ENCODE results near the gene TNIK. TPM values are rescaled to one million over a fixed set of nuclear protein-coding genes. Genes with fewer than 3 reads are reported as not detected.

Gene TNIK
- total RNA-seq, 2 experiments from 2014 or later: 32.1 to 39.2 TPM

- Mint-ChIP-seq H3K4me3 (no peak overlapping the region), H3K9me3 (ENCODE audit: insufficient read depth) (peaks cover 16% of the 10 kb centered on the region), H3K27me3 (ENCODE audit: low read depth) (no peaks in the 10 kb centered on the region), H3K36me3 (ENCODE audit: low read depth) (peaks cover 43% of the 10 kb centered on the region), H3K4me1 (ENCODE audit: low read depth) (peaks cover 39% of the 10 kb centered on the region), H3K27ac (no peak overlapping the region)
- DNase-seq: no peak
- POLR2A ChIA-PET: no interaction called here
- CTCF ChIA-PET: no interaction called here
- no peak for ATAC-seq
Observed at GRCh38 chr3:171227359-171227758, 232.8 kb downstream of the TNIK start.

- H3K36me3 Mint-ChIP-seq (ENCODE audit: low read depth): peaks cover 43% of the 10 kb centered on the region
- no peak for DNase-seq
- peaks cover 39% of the 10 kb centered on the region for H3K4me1 Mint-ChIP-seq (ENCODE audit: low read depth)
- ATAC-seq: no peak
- CTCF ChIA-PET: no interaction called here
- H3K4me3 Mint-ChIP-seq: no peak overlapping the region
- peaks cover 16% of the 10 kb centered on the region for H3K9me3 Mint-ChIP-seq (ENCODE audit: insufficient read depth)
- H3K27ac Mint-ChIP-seq: no peak overlapping the region
- H3K27me3 Mint-ChIP-seq (ENCODE audit: low read depth): no peaks in the 10 kb centered on the region
- POLR2A ChIA-PET: no interaction called here
Observed at GRCh38 chr3:171226794-171227193, 233.4 kb downstream of the TNIK start.

- Mint-ChIP-seq H3K4me1 (ENCODE audit: low read depth) (peaks cover 33% of the 10 kb centered on the region), H3K36me3 (ENCODE audit: low read depth) (peaks cover 43% of the 10 kb centered on the region), H3K4me3 (no peak overlapping the region), H3K27ac (peak overlapping the region; percentile 71), H3K9me3 (ENCODE audit: insufficient read depth) (peaks cover 16% of the 10 kb centered on the region), H3K27me3 (ENCODE audit: low read depth) (no peaks in the 10 kb centered on the region)
- ATAC-seq (no peak), DNase-seq (no peak)
- ChIA-PET CTCF (interaction anchor here (0.6 to 2.3 kb wide), 4 partner anchors 21 to 235 kb away, joined by 3 to 7 read pairs (median 6); partner anchors contain the start of gene TNIK), POLR2A (interaction anchor here (0.6 kb wide), 1 partner anchor 91 kb away, joined by 4 read pairs; no protein-coding TSS in a partner anchor)
Observed at GRCh38 chr3:171225708-171226107, 234.5 kb downstream of the TNIK start.

GRCh38 chr3:171225165-171225564 is 235.0 kb downstream of the TNIK start:
- Mint-ChIP-seq H3K4me3 (no peak overlapping the region), H3K4me1 (ENCODE audit: low read depth) (peaks cover 30% of the 10 kb centered on the region), H3K27me3 (ENCODE audit: low read depth) (no peaks in the 10 kb centered on the region), H3K9me3 (ENCODE audit: insufficient read depth) (peaks cover 16% of the 10 kb centered on the region), H3K36me3 (ENCODE audit: low read depth) (peaks cover 43% of the 10 kb centered on the region), H3K27ac (peak overlapping the region; percentile 71)
- ChIA-PET CTCF (interaction anchor here (0.6 to 2.3 kb wide), 5 partner anchors 22 to 254 kb away, joined by 3 to 7 read pairs (median 6); partner anchors contain the start of gene TNIK), POLR2A (interaction anchor here (0.6 kb wide), 1 partner anchor 90 kb away, joined by 4 read pairs; no protein-coding TSS in a partner anchor)
- ATAC-seq: peak; percentile 88
- no peak for DNase-seq

GRCh38 chr3:171223396-171223795 is 236.8 kb downstream of the TNIK start:
- no peak overlapping the region for H3K4me3 Mint-ChIP-seq
- CTCF ChIA-PET: interaction anchor here (0.7 to 2.0 kb wide), 5 partner anchors 24 to 343 kb away, joined by 3 to 11 read pairs (median 4); no protein-coding TSS in a partner anchor
- no peak for ATAC-seq
- H3K27me3 Mint-ChIP-seq (ENCODE audit: low read depth): no peaks in the 10 kb centered on the region
- peaks cover 26% of the 10 kb centered on the region for H3K4me1 Mint-ChIP-seq (ENCODE audit: low read depth)
- H3K9me3 Mint-ChIP-seq (ENCODE audit: insufficient read depth): peaks cover 16% of the 10 kb centered on the region
- DNase-seq: no peak
- H3K27ac Mint-ChIP-seq: no peak overlapping the region
- POLR2A ChIA-PET: no interaction called here
- peaks cover 42% of the 10 kb centered on the region for H3K36me3 Mint-ChIP-seq (ENCODE audit: low read depth)

GRCh38 chr3:171222995-171223394 is 237.2 kb downstream of the TNIK start:
- ATAC-seq (no peak), DNase-seq (no peak)
- Mint-ChIP-seq H3K27me3 (ENCODE audit: low read depth) (no peaks in the 10 kb centered on the region), H3K9me3 (ENCODE audit: insufficient read depth) (peaks cover 16% of the 10 kb centered on the region), H3K27ac (no peak overlapping the region), H3K4me1 (ENCODE audit: low read depth) (peaks cover 30% of the 10 kb centered on the region), H3K36me3 (ENCODE audit: low read depth) (peaks cover 38% of the 10 kb centered on the region), H3K4me3 (no peak overlapping the region)
- ChIA-PET CTCF (interaction anchor here (0.7 to 2.0 kb wide), 3 partner anchors 24 to 43 kb away, joined by 3 to 11 read pairs (median 3); no protein-coding TSS in a partner anchor), POLR2A (no interaction called here)

GRCh38 chr3:171221597-171221996 is 238.6 kb downstream of the TNIK start:
- no peak overlapping the region for H3K4me3 Mint-ChIP-seq
- no peak overlapping the region for H3K27ac Mint-ChIP-seq
- ChIA-PET CTCF (interaction anchor here (1.3 kb wide), 1 partner anchor 12 kb away, joined by 3 read pairs; no protein-coding TSS in a partner anchor), POLR2A (no interaction called here)
- H3K27me3 Mint-ChIP-seq (ENCODE audit: low read depth): no peaks in the 10 kb centered on the region
- H3K9me3 Mint-ChIP-seq (ENCODE audit: insufficient read depth): peaks cover 16% of the 10 kb centered on the region
- DNase-seq (no peak), ATAC-seq (no peak)
- H3K36me3 Mint-ChIP-seq (ENCODE audit: low read depth): peaks cover 27% of the 10 kb centered on the region
- peaks cover 33% of the 10 kb centered on the region for H3K4me1 Mint-ChIP-seq (ENCODE audit: low read depth)

- no peak for ATAC-seq
Observed at GRCh38 chr3:171221104-171221503, 239.1 kb downstream of the TNIK start.

DNA sequence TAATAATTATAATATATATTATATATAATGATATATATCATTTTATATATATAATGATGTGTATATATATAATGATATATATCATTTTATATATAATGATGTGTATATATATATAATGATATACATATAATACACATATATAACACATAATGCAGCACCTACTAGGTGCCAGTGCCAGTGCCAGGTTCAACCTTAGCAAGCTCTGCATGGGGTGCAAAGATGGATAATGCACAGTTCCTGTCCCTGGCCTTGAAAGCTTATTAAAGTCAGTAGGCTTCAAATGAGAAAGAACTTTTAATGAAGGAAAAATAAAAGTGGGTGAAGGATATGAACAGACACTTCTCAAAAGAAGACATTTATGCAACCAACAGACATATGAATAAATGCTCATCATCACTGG is 240.9 kb downstream of the TNIK start:
- no peaks in the 10 kb centered on the region for H3K27me3 Mint-ChIP-seq (ENCODE audit: low read depth)
- no peak for DNase-seq
- ATAC-seq: no peak
- no peak overlapping the region for H3K27ac Mint-ChIP-seq
- CTCF ChIA-PET: no interaction called here
- peaks cover 15% of the 10 kb centered on the region for H3K4me1 Mint-ChIP-seq (ENCODE audit: low read depth)
- H3K36me3 Mint-ChIP-seq (ENCODE audit: low read depth): peaks cover 7% of the 10 kb centered on the region
- peaks cover under 1% of the 10 kb centered on the region for H3K9me3 Mint-ChIP-seq (ENCODE audit: insufficient read depth)
- H3K4me3 Mint-ChIP-seq: no peak overlapping the region
- POLR2A ChIA-PET: no interaction called here

More at GRCh38 chr3:171221104-171221503, 239.1 kb downstream of the TNIK start:
- Mint-ChIP-seq H3K36me3 (ENCODE audit: low read depth) (peaks cover 24% of the 10 kb centered on the region), H3K27me3 (ENCODE audit: low read depth) (no peaks in the 10 kb centered on the region), H3K4me3 (no peak overlapping the region), H3K4me1 (ENCODE audit: low read depth) (peaks cover 31% of the 10 kb centered on the region), H3K27ac (no peak overlapping the region), H3K9me3 (ENCODE audit: insufficient read depth) (peaks cover 13% of the 10 kb centered on the region)
- ChIA-PET CTCF (interaction anchor here (1.0 to 1.3 kb wide), 2 partner anchors 12 to 36 kb away, joined by 3 read pairs; no protein-coding TSS in a partner anchor), POLR2A (no interaction called here)
- no peak for DNase-seq

DNA sequence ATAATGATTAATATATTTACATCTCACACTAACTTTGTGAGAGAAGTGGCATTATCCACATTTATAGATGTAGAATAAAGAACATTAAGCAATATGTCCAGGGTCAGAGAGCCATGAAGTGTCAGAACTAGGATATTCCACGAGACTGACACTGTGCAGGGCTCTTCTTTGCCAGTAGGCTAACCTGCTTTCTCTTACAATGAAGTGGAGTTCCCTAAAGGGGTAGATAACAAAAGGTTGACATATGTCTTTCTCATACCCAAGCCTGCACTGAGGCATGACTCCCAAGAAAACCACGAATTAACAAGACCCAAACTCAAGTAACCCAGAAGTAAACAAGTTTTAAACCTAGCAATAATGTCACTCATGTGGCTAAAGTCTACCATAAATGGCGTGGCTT is 242.1 kb downstream of the TNIK start:
- Mint-ChIP-seq H3K4me1 (ENCODE audit: low read depth) (peaks cover 8% of the 10 kb centered on the region), H3K36me3 (ENCODE audit: low read depth) (no peaks in the 10 kb centered on the region), H3K9me3 (ENCODE audit: insufficient read depth) (no peaks in the 10 kb centered on the region), H3K27me3 (ENCODE audit: low read depth) (no peaks in the 10 kb centered on the region), H3K27ac (no peak overlapping the region), H3K4me3 (no peak overlapping the region)
- peak; percentile 57 for ATAC-seq
- ChIA-PET CTCF (interaction anchor here (1.1 kb wide), 1 partner anchor 110 kb away, joined by 5 read pairs; no protein-coding TSS in a partner anchor), POLR2A (no interaction called here)
- DNase-seq: no peak

- CTCF ChIA-PET: no interaction called here
- no peak for DNase-seq
- ATAC-seq: no peak
- POLR2A ChIA-PET: no interaction called here
- Mint-ChIP-seq H3K4me1 (ENCODE audit: low read depth) (peaks cover 8% of the 10 kb centered on the region), H3K4me3 (no peak overlapping the region), H3K27ac (no peak overlapping the region), H3K36me3 (ENCODE audit: low read depth) (peaks cover 14% of the 10 kb centered on the region), H3K9me3 (ENCODE audit: insufficient read depth) (no peaks in the 10 kb centered on the region), H3K27me3 (ENCODE audit: low read depth) (no peaks in the 10 kb centered on the region)
Observed at GRCh38 chr3:171213907-171214306, 246.3 kb downstream of the TNIK start.

DNA sequence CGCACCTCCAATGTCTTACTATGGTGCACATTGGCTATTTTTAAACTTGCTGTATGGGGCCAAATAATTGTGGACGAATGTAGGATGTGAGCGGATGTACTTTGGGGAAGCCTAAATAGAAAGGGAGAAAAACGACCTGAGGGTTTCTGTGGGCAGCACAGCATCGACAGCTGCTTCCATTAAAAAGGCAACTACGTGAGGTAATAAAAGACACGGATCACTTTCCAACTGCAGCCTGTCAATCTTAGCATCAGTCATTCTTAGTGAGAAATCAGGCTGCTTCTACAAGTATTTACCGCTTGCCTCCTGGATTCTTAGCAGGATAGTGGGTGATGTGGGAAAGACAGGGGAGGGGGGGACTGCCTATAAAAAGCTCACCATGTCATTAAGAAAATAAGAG is 247.0 kb downstream of the TNIK start:
- no peak overlapping the region for H3K4me3 Mint-ChIP-seq
- CTCF ChIA-PET: no interaction called here

More for the DNA sequence above, 247.0 kb downstream of the TNIK start:
- POLR2A ChIA-PET: no interaction called here
- Mint-ChIP-seq H3K27me3 (ENCODE audit: low read depth) (no peaks in the 10 kb centered on the region), H3K4me1 (ENCODE audit: low read depth) (peaks cover 5% of the 10 kb centered on the region), H3K36me3 (ENCODE audit: low read depth) (peaks cover 14% of the 10 kb centered on the region), H3K9me3 (ENCODE audit: insufficient read depth) (no peaks in the 10 kb centered on the region), H3K27ac (no peak overlapping the region)
- DNase-seq (no peak), ATAC-seq (no peak)
